ENCODE data around the gene KL. TPM values are rescaled to one million over a fixed set of nuclear protein-coding genes. Genes with fewer than 3 reads are reported as not detected.

The KL gene
- total and polyA plus RNA-seq, 10 of the 15 experiments (the other 5 are each of a cell fraction or from before 2014, with no cell fraction given): 0.08 to 2.1 (median 1.4) TPM

DNA sequence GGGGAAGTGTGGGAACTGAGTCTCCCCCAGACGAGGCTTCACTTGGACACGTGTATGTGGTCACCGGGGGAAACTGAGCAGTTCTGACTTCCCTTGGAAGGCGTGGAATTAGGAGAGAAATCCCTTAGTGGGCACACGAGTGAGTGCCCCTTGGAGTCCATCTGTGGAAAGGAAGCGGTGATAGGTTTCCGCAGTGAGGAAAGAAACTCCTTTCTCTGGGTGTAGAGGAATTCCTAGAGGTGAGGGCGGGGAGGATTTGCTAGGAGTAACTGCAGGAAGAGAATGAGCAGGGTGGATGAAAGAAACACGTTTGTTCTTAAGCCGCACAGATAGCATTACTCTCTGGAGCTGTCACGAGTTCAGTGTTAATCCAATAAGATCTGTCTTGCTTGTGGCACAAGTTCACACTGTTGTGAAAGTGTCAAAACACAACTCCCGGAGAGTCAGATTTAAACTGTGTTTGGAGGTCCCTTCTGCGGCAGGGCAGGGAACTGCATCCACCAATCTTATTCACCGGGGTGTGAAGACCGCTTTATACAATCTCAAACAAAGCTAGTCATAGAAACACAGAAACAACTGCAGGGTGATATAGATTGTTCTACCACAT lies 1.2 kb downstream of the KL start (continued):
- TF ChIP-seq, protein P1, sequence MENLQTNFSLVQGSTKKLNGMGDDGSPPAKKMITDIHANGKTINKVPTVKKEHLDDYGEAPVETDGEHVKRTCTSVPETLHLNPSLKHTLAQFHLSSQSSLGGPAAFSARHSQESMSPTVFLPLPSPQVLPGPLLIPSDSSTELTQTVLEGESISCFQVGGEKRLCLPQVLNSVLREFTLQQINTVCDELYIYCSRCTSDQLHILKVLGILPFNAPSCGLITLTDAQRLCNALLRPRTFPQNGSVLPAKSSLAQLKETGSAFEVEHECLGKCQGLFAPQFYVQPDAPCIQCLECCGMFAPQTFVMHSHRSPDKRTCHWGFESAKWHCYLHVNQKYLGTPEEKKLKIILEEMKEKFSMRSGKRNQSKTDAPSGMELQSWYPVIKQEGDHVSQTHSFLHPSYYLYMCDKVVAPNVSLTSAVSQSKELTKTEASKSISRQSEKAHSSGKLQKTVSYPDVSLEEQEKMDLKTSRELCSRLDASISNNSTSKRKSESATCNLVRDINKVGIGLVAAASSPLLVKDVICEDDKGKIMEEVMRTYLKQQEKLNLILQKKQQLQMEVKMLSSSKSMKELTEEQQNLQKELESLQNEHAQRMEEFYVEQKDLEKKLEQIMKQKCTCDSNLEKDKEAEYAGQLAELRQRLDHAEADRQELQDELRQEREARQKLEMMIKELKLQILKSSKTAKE (IDR thresholded peaks at IDR 0.05; ENCODE audit: low read depth, poor library complexity, severe bottlenecking): peak; percentile 47
- TF ChIP-seq STAT3 (IDR thresholded peaks at IDR 0.05; ENCODE audit: low read depth, low read length) (no peak), HCFC1 (IDR thresholded peaks at IDR 0.05; ENCODE audit: low read length) (no peak), ZBED1 (IDR thresholded peaks at IDR 0.05; ENCODE audit: borderline replicate concordance) (no peak), SMAD1 (IDR thresholded peaks at IDR 0.05; ENCODE audit: low read depth, partially characterized antibody) (peak; percentile 56), EP300 (IDR thresholded peaks at IDR 0.05; ENCODE audit: borderline replicate concordance in 1 of 2, control insufficient read depth in 1 of 2, low read depth in 2 of 2, low read length in 2 of 2) (peak in 1 of 2 experiments; percentile 24; a peak in 1 of 4 replicates), SMAD5 (IDR thresholded peaks at IDR 0.05; ENCODE audit: low read depth) (no peak), IKZF1 (conservative IDR thresholded peaks at IDR 0.05) (no peak; the same call in 1 of the 2 replicates), TBL1XR1 (IDR thresholded peaks at IDR 0.05; ENCODE audit: low read depth, low read length) (no peak), KLF5 (IDR thresholded peaks at IDR 0.05; ENCODE audit: partially characterized antibody) (no peak), CHD2 (IDR thresholded peaks at IDR 0.05; ENCODE audit: borderline replicate concordance, low read depth, low read length) (peak; percentile 14; the same call in 1 of the 2 replicates), CREB1 (IDR thresholded peaks at IDR 0.05; ENCODE audit: low read depth) (no peak), RAD51 (IDR thresholded peaks at IDR 0.05) (peak; percentile 87), NR2C1 (IDR thresholded peaks at IDR 0.05) (no peak), SPI1 (IDR thresholded peaks at IDR 0.05; ENCODE audit: borderline replicate concordance, insufficient read depth, low read depth, low read length) (no peak), CEBPB (IDR thresholded peaks at IDR 0.05; ENCODE audit: borderline replicate concordance in 1 of 2, low read depth in 2 of 2, low read length in 2 of 2) (no peak), CBX5 (IDR thresholded peaks at IDR 0.05; ENCODE audit: low read depth) (0 out of 2 replicates have a peak, but pooled peaks have one; percentile 38), WRNIP1 (IDR thresholded peaks at IDR 0.05; ENCODE audit: borderline replicate concordance, low read depth, low read length) (0 out of 2 replicates have a peak, but pooled peaks have one; percentile 69), RAD21 (IDR thresholded peaks at IDR 0.05; ENCODE audit: insufficient read depth, low read depth, low read length) (peak; percentile 83), SMC3 (IDR thresholded peaks at IDR 0.05; ENCODE audit: borderline replicate concordance, low read length) (peak; percentile 72; the same call in 1 of the 2 replicates), SREBF2 (IDR thresholded peaks at IDR 0.05; ENCODE audit: low read length) (no peak), BACH1 (IDR thresholded peaks at IDR 0.05; ENCODE audit: borderline replicate concordance) (no peak; the same call in 1 of the 2 replicates), IRF3 (IDR thresholded peaks at IDR 0.05) (no peak)
- TF ChIP-seq, protein P2, sequence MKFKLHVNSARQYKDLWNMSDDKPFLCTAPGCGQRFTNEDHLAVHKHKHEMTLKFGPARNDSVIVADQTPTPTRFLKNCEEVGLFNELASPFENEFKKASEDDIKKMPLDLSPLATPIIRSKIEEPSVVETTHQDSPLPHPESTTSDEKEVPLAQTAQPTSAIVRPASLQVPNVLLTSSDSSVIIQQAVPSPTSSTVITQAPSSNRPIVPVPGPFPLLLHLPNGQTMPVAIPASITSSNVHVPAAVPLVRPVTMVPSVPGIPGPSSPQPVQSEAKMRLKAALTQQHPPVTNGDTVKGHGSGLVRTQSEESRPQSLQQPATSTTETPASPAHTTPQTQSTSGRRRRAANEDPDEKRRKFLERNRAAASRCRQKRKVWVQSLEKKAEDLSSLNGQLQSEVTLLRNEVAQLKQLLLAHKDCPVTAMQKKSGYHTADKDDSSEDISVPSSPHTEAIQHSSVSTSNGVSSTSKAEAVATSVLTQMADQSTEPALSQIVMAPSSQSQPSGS (IDR thresholded peaks at IDR 0.05; ENCODE audit: low read length): 0 out of 2 replicates have a peak, but pooled peaks have one; percentile 43
- TF ChIP-seq, protein P3, sequence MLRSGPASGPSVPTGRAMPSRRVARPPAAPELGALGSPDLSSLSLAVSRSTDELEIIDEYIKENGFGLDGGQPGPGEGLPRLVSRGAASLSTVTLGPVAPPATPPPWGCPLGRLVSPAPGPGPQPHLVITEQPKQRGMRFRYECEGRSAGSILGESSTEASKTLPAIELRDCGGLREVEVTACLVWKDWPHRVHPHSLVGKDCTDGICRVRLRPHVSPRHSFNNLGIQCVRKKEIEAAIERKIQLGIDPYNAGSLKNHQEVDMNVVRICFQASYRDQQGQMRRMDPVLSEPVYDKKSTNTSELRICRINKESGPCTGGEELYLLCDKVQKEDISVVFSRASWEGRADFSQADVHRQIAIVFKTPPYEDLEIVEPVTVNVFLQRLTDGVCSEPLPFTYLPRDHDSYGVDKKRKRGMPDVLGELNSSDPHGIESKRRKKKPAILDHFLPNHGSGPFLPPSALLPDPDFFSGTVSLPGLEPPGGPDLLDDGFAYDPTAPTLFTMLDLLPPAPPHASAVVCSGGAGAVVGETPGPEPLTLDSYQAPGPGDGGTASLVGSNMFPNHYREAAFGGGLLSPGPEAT (IDR thresholded peaks at IDR 0.05; ENCODE audit: low read depth): 0 out of 2 replicates have a peak, but pooled peaks have one; percentile 30

Data from GM12878 (cell line).